Measurements from ENCODE around the gene IGDCC3. TPM values are rescaled to one million over a fixed set of nuclear protein-coding genes. Genes with fewer than 3 reads are reported as not detected.

The IGDCC3 gene
- total RNA-seq, 1 donor from 2014 or later = 0.27 TPM

DNA sequence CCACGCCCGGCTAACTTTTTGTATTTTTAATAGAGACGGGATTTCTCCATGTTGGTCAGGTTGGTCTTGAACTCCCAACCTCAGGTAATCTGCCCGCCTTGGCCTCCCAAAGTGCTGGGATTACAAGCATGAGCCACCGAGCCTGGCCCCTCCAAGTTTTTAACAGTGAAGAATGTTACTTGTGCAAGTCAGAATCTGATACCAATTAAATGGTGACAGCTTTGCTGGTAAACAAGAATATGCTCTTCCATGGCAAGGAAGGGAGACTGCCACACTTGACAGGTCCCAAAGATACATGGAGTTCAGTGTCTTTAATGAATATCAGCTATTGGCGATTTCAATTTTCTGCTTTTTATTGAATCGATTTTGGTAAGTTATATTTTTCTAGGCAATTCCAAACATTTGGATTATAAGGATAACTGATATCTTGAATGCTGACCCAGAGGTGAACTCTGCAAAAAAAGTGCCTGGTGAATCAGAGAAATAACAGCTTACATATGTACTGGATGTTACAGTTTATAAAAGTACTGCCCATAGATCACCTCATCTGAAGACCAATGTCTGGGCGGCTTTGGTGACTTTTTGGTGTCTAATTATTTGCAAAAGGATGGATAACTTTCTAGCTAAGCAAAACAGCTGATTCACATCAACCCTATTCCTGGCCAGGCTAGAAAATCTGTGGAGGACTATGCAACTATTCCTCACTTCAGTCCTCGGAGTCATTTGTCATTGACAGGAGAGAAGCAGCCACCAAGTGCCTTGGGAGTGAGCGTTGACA, 92.3 kb downstream of the IGDCC3 start:
- H3K27me3 Mint-ChIP-seq (ENCODE audit: low read depth) = no peaks in the 10 kb centered on the region
- TF ChIP-seq, protein P1, sequence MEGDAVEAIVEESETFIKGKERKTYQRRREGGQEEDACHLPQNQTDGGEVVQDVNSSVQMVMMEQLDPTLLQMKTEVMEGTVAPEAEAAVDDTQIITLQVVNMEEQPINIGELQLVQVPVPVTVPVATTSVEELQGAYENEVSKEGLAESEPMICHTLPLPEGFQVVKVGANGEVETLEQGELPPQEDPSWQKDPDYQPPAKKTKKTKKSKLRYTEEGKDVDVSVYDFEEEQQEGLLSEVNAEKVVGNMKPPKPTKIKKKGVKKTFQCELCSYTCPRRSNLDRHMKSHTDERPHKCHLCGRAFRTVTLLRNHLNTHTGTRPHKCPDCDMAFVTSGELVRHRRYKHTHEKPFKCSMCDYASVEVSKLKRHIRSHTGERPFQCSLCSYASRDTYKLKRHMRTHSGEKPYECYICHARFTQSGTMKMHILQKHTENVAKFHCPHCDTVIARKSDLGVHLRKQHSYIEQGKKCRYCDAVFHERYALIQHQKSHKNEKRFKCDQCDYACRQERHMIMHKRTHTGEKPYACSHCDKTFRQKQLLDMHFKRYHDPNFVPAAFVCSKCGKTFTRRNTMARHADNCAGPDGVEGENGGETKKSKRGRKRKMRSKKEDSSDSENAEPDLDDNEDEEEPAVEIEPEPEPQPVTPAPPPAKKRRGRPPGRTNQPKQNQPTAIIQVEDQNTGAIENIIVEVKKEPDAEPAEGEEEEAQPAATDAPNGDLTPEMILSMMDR (IDR thresholded peaks at IDR 0.05) = no peak
- peak overlapping the region; percentile 80 for H3K4me3 Mint-ChIP-seq (ENCODE audit: unreplicated experiment)
- peaks cover 15% of the 10 kb centered on the region for H3K4me1 Mint-ChIP-seq (ENCODE audit: low read depth)
- H3K36me3 Mint-ChIP-seq (ENCODE audit: low read depth) = peaks cover 4% of the 10 kb centered on the region
- H3K9me3 Mint-ChIP-seq (ENCODE audit: low read depth) = no peaks in the 10 kb centered on the region
- DNase-seq (ENCODE audit: low spot score) = no peak
- H3K27ac Mint-ChIP-seq (ENCODE audit: unreplicated experiment) = peak overlapping the region; percentile 51

DNA sequence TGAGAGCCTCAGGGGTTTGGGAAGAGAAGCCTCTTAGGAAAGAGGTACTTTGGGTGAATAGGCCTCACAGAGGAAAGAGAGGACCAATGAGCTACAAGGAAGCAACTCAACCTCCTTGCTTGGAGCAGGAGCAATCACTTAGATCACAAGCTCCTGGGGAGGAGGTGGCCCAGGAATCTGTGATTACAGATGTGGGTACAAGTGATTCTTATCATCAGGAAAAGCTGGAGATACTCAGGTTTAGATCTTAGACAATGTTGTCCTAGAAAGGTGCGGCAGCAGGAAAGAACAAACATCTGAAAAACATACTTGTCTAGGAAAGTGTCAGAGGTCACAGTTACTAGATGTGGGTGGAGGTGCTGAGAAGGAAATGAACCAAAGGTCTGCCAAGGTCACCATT, 99.3 kb downstream of the IGDCC3 start:
- no peak for DNase-seq (ENCODE audit: low spot score)
- TF ChIP-seq, protein P1 (IDR thresholded peaks at IDR 0.05) = no peak
- no peaks in the 10 kb centered on the region for H3K27me3 Mint-ChIP-seq (ENCODE audit: low read depth)
- no peaks in the 10 kb centered on the region for H3K9me3 Mint-ChIP-seq (ENCODE audit: low read depth)
- H3K4me3 Mint-ChIP-seq (ENCODE audit: unreplicated experiment) = no peak overlapping the region
- peaks cover 6% of the 10 kb centered on the region for H3K36me3 Mint-ChIP-seq (ENCODE audit: low read depth)
- H3K4me1 Mint-ChIP-seq (ENCODE audit: low read depth) = no peaks in the 10 kb centered on the region
- no peak overlapping the region for H3K27ac Mint-ChIP-seq (ENCODE audit: unreplicated experiment)

Other genes with a start within 250 kb of the IGDCC3 start
- gene PDCD7, start 244.2 kb downstream of the IGDCC3 start, total RNA-seq = 14.7 to 24.5 TPM (median 15.1 TPM) in 3 replicates
- 40.7 to 41.9 TPM (median 41.4 TPM) in 3 replicates for gene CLPX, start 192.7 kb downstream of the IGDCC3 start, total RNA-seq
- 0.17 to 0.22 TPM (median 0.21 TPM) in 3 replicates for gene CILP, start 166.5 kb downstream of the IGDCC3 start, total RNA-seq
- 7.1 to 8.7 TPM (median 8.2 TPM) in 3 replicates for gene PARP16, start 91.1 kb downstream of the IGDCC3 start, total RNA-seq
- not detected in 3 replicates for gene RNU5A-1, start 82.0 kb downstream of the IGDCC3 start, total RNA-seq
- 11.4 TPM in 1 of 3 replicates, not detected in the others for gene RNU5B-1, start 73.3 kb downstream of the IGDCC3 start, total RNA-seq
- 41.4 to 48.6 TPM (median 47.2 TPM) in 3 replicates for gene IGDCC4, start 44.9 kb upstream of the IGDCC3 start, total RNA-seq
- gene DPP8, start 139.7 kb upstream of the IGDCC3 start, total RNA-seq = 26.5 to 31.8 TPM (median 31.3 TPM) in 3 replicates
- gene HACD3, start 152.5 kb upstream of the IGDCC3 start, total RNA-seq = 68.2 to 80.4 TPM (median 69.9 TPM) in 3 replicates
- gene INTS14, start 233.1 kb upstream of the IGDCC3 start, total RNA-seq = 25.4 to 33.0 TPM (median 30.9 TPM) in 3 replicates
- gene SLC24A1, start 243.9 kb upstream of the IGDCC3 start, total RNA-seq = 8.7 to 11.1 TPM (median 10.7 TPM) in 3 replicates

All from chondrocyte (in vitro differentiated cells).